AG09319 (cell line): ENCODE data around the gene NBR1.
A peak's percentile ranks its signal among the peaks of the same experiment; 100 is the strongest.
"Not testable (repeated sequence)": the region's sequence is repeated elsewhere in the genome, so short reads cannot be mapped to it uniquely, and the experiment has no call there.

Experiments used
- DNase-seq: peaks from one replicate; pipeline ENCODE4 v3.0.0-alpha.2; 2010; ENCODE audit warnings: low read depth; ENCODE audit errors: extremely low read depth
- CTCF ChIP-seq: IDR thresholded peaks from 2 replicates; pipeline ENCODE4 v1.5.1; 2011; ENCODE audit warnings: low read depth, mild to moderate bottlenecking, inconsistent platforms, low read length, moderate library complexity

NBR1 gene

GRCh38 chr17:43170766-43171585, at the start of gene NBR1:
Gene NBR1 (plus strand): TSS chr17:43171214. CDS start chr17:43175800, 4,586 bp downstream.
- peak; percentile 7; the same call in 1 of the 2 replicates for TF ChIP-seq CTCF
- DNase-seq = peak; percentile 97

GRCh38 chr17:43125133-43125966, 45.7 kb upstream of the NBR1 start, which contains the start of gene BRCA1:
Gene BRCA1 (minus strand): TSS chr17:43125364. CDS start chr17:43124096, 1,268 bp downstream.
- no peak for TF ChIP-seq CTCF

GRCh38 chr17:43125967-43126910, 44.8 kb upstream of the NBR1 start:
- DNase-seq = no peak
- TF ChIP-seq CTCF = no peak

More at GRCh38 chr17:43125133-43125966, 45.7 kb upstream of the NBR1 start, which contains the start of gene BRCA1:
- peak; percentile 97 for DNase-seq

- DNase-seq = no peak
- TF ChIP-seq CTCF = no peak
Observed at GRCh38 chr17:43126911-43127290, 44.1 kb upstream of the NBR1 start.

- DNase-seq = not testable (repeated sequence)
Observed at GRCh38 chr17:43127333-43127876, 43.6 kb upstream of the NBR1 start.

GRCh38 chr17:43129671-43130010, 41.4 kb upstream of the NBR1 start:
- TF ChIP-seq CTCF = no peak
- no peak for DNase-seq

- TF ChIP-seq CTCF = no peak
- DNase-seq = no peak
Observed at GRCh38 chr17:43132117-43132516, 38.9 kb upstream of the NBR1 start.

- DNase-seq = not testable (repeated sequence)
Observed at GRCh38 chr17:43133439-43133838, 37.6 kb upstream of the NBR1 start.
